Omental fat pad (tissue), 4 donors: Measurements from ENCODE around the gene TRAK2. TPM values are rescaled to one million over a fixed set of nuclear protein-coding genes. Genes with fewer than 3 reads are reported as not detected.

ENCODE experiments used
- ATAC-seq: fragments of 150-250 bp; one replicate; pipeline ENCODE4 v1.9.1; 2016; ENCODE audit warnings: mild to moderate bottlenecking, moderate library complexity; ENCODE audit not compliant: low FRiP score
- DNase-seq: peaks from one replicate; pipeline ENCODE4 v3.0.0-alpha.2; 2019; ENCODE audit warnings: low spot score
- total RNA-seq, 4 donors: library from RNA; depleted of rRNA; stranded (reverse); fragments of >200 nt; gene quantifications; one replicate each; pipeline ENCODE4 v1.1.0, GENCODE V29; 2016
- TF ChIP-seq, protein P1 (sequence below), 3 donors: fragments of 450-650 bp; IDR thresholded peaks; one replicate each; pipeline ENCODE4 v1.5.1; 2016 to 2017; ENCODE audit warnings: antibody characterized with exemption in 3 of 3, mild to moderate bottlenecking in 3 of 3, moderate library complexity in 2 of 3

TRAK2 gene
- total RNA-seq, 4 donors from 2014 or later: 37.9 to 73.0 (median 52.9) TPM

GRCh38 chr2:201466050-201466675 is 14.9 kb upstream of the TRAK2 start:
- DNase-seq (no peak), ATAC-seq (no peak)
- TF ChIP-seq, protein P1, sequence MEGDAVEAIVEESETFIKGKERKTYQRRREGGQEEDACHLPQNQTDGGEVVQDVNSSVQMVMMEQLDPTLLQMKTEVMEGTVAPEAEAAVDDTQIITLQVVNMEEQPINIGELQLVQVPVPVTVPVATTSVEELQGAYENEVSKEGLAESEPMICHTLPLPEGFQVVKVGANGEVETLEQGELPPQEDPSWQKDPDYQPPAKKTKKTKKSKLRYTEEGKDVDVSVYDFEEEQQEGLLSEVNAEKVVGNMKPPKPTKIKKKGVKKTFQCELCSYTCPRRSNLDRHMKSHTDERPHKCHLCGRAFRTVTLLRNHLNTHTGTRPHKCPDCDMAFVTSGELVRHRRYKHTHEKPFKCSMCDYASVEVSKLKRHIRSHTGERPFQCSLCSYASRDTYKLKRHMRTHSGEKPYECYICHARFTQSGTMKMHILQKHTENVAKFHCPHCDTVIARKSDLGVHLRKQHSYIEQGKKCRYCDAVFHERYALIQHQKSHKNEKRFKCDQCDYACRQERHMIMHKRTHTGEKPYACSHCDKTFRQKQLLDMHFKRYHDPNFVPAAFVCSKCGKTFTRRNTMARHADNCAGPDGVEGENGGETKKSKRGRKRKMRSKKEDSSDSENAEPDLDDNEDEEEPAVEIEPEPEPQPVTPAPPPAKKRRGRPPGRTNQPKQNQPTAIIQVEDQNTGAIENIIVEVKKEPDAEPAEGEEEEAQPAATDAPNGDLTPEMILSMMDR (IDR thresholded peaks at IDR 0.05): no peak

GRCh38 chr2:201465524-201465971 is 14.3 kb upstream of the TRAK2 start:
- DNase-seq (no peak), ATAC-seq (no peak)
- TF ChIP-seq, protein P1 (IDR thresholded peaks at IDR 0.05): no peak

DNA sequence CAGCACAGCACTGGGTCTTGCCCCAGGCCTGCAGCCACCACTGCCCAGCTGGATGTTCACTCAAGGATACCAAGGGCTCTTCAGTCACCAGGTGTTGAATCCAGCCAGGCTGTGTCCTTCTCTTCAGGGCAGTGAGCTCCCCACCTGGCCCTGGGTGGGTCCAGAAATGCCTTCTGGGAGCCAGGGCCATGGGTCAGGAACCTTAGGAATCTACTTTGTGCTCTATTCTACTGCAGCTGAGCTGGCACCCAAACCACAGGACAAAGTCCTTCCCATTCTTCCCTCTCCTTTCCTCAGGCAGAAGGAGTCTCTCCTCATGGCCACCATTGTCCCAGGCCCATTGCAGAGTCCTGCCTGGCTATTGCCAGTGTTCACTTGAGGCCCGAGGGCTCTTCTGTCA is 13.3 kb upstream of the TRAK2 start:
- ATAC-seq (no peak), DNase-seq (no peak)
- TF ChIP-seq, protein P1 (IDR thresholded peaks at IDR 0.05): no peak

DNA sequence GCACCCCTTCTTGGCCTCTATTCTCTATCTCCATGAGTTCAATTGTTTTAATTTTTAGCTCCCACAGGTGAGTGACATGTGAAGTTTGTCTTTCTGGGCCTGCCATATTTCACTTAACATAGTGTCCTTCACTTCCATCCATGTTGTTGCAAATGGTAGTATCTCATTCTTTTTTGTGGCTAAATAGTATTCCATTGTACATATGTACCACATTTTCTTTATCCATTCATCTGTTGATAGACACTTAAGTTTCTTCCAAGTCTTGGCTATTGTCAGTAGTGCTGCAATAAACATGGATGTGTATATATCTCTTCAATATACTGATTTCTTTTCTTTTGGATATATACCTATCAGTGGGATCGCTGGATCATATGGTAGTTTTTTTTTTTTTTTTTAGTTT is 9.3 kb upstream of the TRAK2 start:
- DNase-seq: no peak
- no peak for ATAC-seq
- TF ChIP-seq, protein P1 (IDR thresholded peaks at IDR 0.05): no peak

- DNase-seq: no peak
- TF ChIP-seq, protein P1 (IDR thresholded peaks at IDR 0.05): no peak
- no peak for ATAC-seq
These were observed 7.1 kb upstream of the TRAK2 start for GRCh38 chr2:201458381-201458780.

DNA sequence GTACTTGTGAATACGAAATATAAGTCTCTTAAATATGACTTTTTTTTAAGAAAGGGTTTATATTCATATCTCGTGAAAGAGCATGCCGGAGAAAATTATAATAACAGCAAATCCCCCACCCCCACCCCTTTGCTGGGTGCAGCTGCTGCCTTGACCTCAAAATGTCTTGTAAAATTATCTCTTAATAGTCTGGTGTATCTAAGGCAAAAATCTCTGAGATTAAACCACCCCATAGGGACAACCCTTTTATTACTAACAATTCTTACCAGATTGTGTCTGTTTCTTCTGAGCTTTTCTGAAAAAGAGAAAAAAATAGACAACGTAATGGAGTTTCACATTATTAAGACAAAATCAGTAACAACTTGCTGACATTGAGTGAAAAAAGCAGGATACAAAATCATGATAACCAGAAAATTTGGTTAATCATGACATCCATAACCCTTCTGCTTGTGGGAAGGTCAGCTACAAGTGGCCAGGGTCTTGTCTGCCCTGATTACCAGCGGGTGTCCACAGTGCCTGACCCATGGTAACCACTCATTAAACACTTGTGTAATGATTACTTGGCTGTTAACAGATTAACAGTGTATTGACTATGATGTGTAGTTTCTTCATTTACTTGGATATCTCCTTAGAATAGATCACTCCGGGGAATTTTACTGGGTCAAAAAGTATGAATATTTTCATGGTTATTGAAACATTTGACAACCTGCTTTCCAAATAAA is 1.8 kb upstream of the TRAK2 start:
- DNase-seq: no peak
- no peak for ATAC-seq

More for the DNA sequence above, 1.8 kb upstream of the TRAK2 start:
- TF ChIP-seq, protein P1 (IDR thresholded peaks at IDR 0.05): no peak
